Measurements from ENCODE around the gene PLPPR4. TPM values are rescaled to one million over a fixed set of nuclear protein-coding genes. Genes with fewer than 3 reads are reported as not detected.

PLPPR4 gene
- total and polyA plus RNA-seq, 12 donors, result 0.12 to 0.97 (median 0.36) TPM

- H3K27ac ChIP-seq, result no peak overlapping the region
- 71 to 76% methylated on average over 6 of the region's 6 CpGs for WGBS, 2 donors
- H3K4me1 ChIP-seq, result no peaks in the 10 kb centered on the region
- H3K4me3 ChIP-seq, result no peak overlapping the region
- DNase-seq, result no peak
- no peak for TF ChIP-seq CTCF (IDR thresholded peaks at IDR 0.05)
- H3K9me3 ChIP-seq, result peaks cover 0 to 20% (median 6%) of the 10 kb centered on the region in 11 donors
- ATAC-seq, result no peak
- no peaks in the 10 kb centered on the region for H3K36me3 ChIP-seq
- H3K27me3 ChIP-seq, result no peaks in the 10 kb centered on the region
- intact Hi-C loops (cut with DNase I), result no loop called here
These were observed 28.6 kb downstream of the PLPPR4 start for GRCh38 chr1:99292886-99293285.

- Histone ChIP-seq H3K27ac (no peak overlapping the region), H3K27me3 (no peaks in the 10 kb centered on the region), H3K4me3 (no peak overlapping the region), H3K9me3 (no peaks in the 10 kb centered on the region), H3K4me1 (no peaks in the 10 kb centered on the region), H3K36me3 (no peaks in the 10 kb centered on the region)
- 97 to 99% methylated on average over 2 of the region's 2 CpGs for WGBS, 2 donors
- no peak for TF ChIP-seq CTCF (IDR thresholded peaks at IDR 0.05)
- intact Hi-C loops (cut with DNase I), result no loop called here
- no peak for ATAC-seq
- no peak for DNase-seq
These were observed 33.6 kb downstream of the PLPPR4 start for GRCh38 chr1:99297923-99298322.

- Histone ChIP-seq H3K27me3 (no peaks in the 10 kb centered on the region), H3K27ac (no peak overlapping the region), H3K9me3 (no peaks in the 10 kb centered on the region), H3K4me1 (no peaks in the 10 kb centered on the region), H3K4me3 (no peak overlapping the region), H3K36me3 (no peaks in the 10 kb centered on the region)
- ATAC-seq (no peak), DNase-seq (no peak)
- 94 to 95% methylated on average over 5 of the region's 5 CpGs for WGBS, 2 donors
- no peak for TF ChIP-seq CTCF (IDR thresholded peaks at IDR 0.05)
- intact Hi-C loops (cut with DNase I), result no loop called here
These were observed 40.5 kb downstream of the PLPPR4 start for GRCh38 chr1:99304725-99305282.

GRCh38 chr1:99305626-99306025 is 41.3 kb downstream of the PLPPR4 start:
- no peaks in the 10 kb centered on the region for H3K27me3 ChIP-seq
- no peak overlapping the region for H3K4me3 ChIP-seq
- H3K36me3 ChIP-seq, result no peaks in the 10 kb centered on the region
- no peaks in the 10 kb centered on the region for H3K4me1 ChIP-seq
- no peak overlapping the region for H3K27ac ChIP-seq
- 86 to 88% methylated on average over 7 of the region's 7 CpGs for whole genome bisulfite sequencing, 2 donors
- intact Hi-C loops (cut with DNase I), result no loop called here
- TF ChIP-seq CTCF (IDR thresholded peaks at IDR 0.05), result no peak
- ATAC-seq (no peak), DNase-seq (no peak)
- H3K9me3 ChIP-seq, result no peaks in the 10 kb centered on the region

Data from heart right ventricle (tissue), 16 donors.